ENCODE results near the gene CXCL17.
A peak's percentile ranks its signal among the peaks of the same experiment; 100 is the strongest.

CXCL17 gene

GRCh38 chr19:42477117-42477516 lies 34.4 kb upstream of the CXCL17 start:
- no peak for TF ChIP-seq POLR2A (IDR thresholded peaks at IDR 0.05; ENCODE audit: low read depth, low read length)
- TF ChIP-seq TAF1 (IDR thresholded peaks at IDR 0.05; ENCODE audit: low read depth, low read length): no peak
- TF ChIP-seq POLR2AphosphoS5 (IDR thresholded peaks at IDR 0.05; ENCODE audit: low read depth, low read length): no peak
- TF ChIP-seq SPI1 (IDR thresholded peaks at IDR 0.05; ENCODE audit: low read depth, low read length): no peak
- no peak for TF ChIP-seq PAX5 (IDR thresholded peaks at IDR 0.05; ENCODE audit: insufficient read depth, low read length, severe bottlenecking)
- no peak for TF ChIP-seq POU2F2 (IDR thresholded peaks at IDR 0.05; ENCODE audit: low read depth, low read length)
- no peak for FAIRE-seq
- no peak for DNase-seq (ENCODE audit: insufficient read length, low spot score)

GRCh38 chr19:42475366-42475765 lies 32.6 kb upstream of the CXCL17 start:
- no peak for TF ChIP-seq POLR2A (IDR thresholded peaks at IDR 0.05; ENCODE audit: low read depth, low read length)
- no peak for TF ChIP-seq POU2F2 (IDR thresholded peaks at IDR 0.05; ENCODE audit: low read depth, low read length)
- TF ChIP-seq SPI1 (IDR thresholded peaks at IDR 0.05; ENCODE audit: low read depth, low read length): no peak
- TF ChIP-seq PAX5 (IDR thresholded peaks at IDR 0.05; ENCODE audit: insufficient read depth, low read length, severe bottlenecking): no peak
- no peak for TF ChIP-seq POLR2AphosphoS5 (IDR thresholded peaks at IDR 0.05; ENCODE audit: low read depth, low read length)
- no peak for TF ChIP-seq TAF1 (IDR thresholded peaks at IDR 0.05; ENCODE audit: low read depth, low read length)
- FAIRE-seq (no peak), DNase-seq (ENCODE audit: insufficient read length, low spot score) (no peak)

DNA sequence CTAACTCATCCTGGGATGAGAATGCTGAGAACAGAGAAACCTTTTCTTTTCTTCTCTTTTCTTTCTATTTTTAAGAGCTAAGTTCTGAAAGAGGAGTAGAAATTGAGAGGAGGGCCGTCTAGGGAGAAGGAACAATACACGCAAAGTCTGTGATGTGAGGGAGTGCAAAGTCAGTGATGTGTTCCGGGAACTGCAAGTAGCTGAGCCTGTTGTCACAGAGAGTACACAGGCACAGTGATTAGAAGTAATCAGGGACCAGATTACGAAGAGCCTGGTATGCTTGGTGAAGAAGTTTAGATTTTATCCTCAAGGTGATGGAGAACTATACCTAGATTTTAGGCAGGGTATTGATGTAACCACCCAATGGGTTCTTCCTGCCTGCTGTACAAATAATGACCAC lies 32.0 kb upstream of the CXCL17 start:
- DNase-seq (ENCODE audit: insufficient read length, low spot score) (no peak), FAIRE-seq (no peak)
- no peak for TF ChIP-seq SPI1 (IDR thresholded peaks at IDR 0.05; ENCODE audit: low read depth, low read length)
- no peak for TF ChIP-seq POU2F2 (IDR thresholded peaks at IDR 0.05; ENCODE audit: low read depth, low read length)
- TF ChIP-seq TAF1 (IDR thresholded peaks at IDR 0.05; ENCODE audit: low read depth, low read length): no peak
- no peak for TF ChIP-seq POLR2A (IDR thresholded peaks at IDR 0.05; ENCODE audit: low read depth, low read length)
- no peak for TF ChIP-seq PAX5 (IDR thresholded peaks at IDR 0.05; ENCODE audit: insufficient read depth, low read length, severe bottlenecking)
- TF ChIP-seq POLR2AphosphoS5 (IDR thresholded peaks at IDR 0.05; ENCODE audit: low read depth, low read length): no peak

- DNase-seq (ENCODE audit: insufficient read length, low spot score) (no peak), FAIRE-seq (no peak)
- no peak for TF ChIP-seq POLR2AphosphoS5 (IDR thresholded peaks at IDR 0.05; ENCODE audit: low read depth, low read length)
- TF ChIP-seq PAX5 (IDR thresholded peaks at IDR 0.05; ENCODE audit: insufficient read depth, low read length, severe bottlenecking): no peak
- no peak for TF ChIP-seq TAF1 (IDR thresholded peaks at IDR 0.05; ENCODE audit: low read depth, low read length)
- TF ChIP-seq POU2F2 (IDR thresholded peaks at IDR 0.05; ENCODE audit: low read depth, low read length): no peak
- TF ChIP-seq SPI1 (IDR thresholded peaks at IDR 0.05; ENCODE audit: low read depth, low read length): no peak
- TF ChIP-seq POLR2A (IDR thresholded peaks at IDR 0.05; ENCODE audit: low read depth, low read length): no peak
Observed at GRCh38 chr19:42473686-42474085, 30.9 kb upstream of the CXCL17 start.

GRCh38 chr19:42472402-42473147 lies 29.8 kb upstream of the CXCL17 start:
- FAIRE-seq (no peak), DNase-seq (ENCODE audit: insufficient read length, low spot score) (no peak)
- TF ChIP-seq SPI1 (IDR thresholded peaks at IDR 0.05; ENCODE audit: low read depth, low read length) (no peak), POLR2AphosphoS5 (IDR thresholded peaks at IDR 0.05; ENCODE audit: low read depth, low read length) (no peak), POU2F2 (IDR thresholded peaks at IDR 0.05; ENCODE audit: low read depth, low read length) (no peak), PAX5 (IDR thresholded peaks at IDR 0.05; ENCODE audit: insufficient read depth, low read length, severe bottlenecking) (no peak), TAF1 (IDR thresholded peaks at IDR 0.05; ENCODE audit: low read depth, low read length) (no peak), POLR2A (IDR thresholded peaks at IDR 0.05; ENCODE audit: low read depth, low read length) (no peak)

DNA sequence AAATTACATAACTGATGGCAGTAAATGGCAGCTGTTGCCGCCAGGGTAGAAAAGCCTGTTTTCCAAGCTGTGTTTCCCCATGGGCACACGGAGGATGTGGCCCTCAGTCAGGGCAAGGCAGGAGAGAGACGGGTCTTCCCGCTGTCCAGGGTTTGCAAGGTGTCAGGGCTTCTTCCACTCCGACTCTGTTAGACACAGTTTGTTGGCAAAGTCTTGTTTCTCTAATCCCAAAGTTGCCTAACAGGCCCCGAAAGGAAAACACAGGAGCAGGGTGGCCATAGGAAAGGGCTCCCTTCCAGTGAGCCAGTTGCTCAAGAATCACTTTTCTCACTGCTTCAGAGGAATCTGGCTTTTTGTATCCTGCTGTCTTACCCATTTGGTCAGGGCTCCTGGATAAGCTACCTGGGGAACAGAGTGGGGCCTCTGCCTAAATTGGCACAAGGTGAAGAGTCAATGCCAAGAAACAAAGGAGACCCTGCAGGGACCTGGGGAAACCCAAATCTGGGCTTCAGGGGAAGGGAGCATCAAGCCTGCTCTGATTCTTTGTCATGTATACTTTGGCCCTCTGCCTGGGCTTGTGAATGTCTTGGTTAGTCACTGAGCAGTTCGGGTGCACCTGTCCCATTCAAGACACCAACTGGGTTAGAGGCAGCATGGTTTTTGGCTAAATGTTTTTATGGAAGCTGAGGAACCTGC lies 29.0 kb upstream of the CXCL17 start:
- FAIRE-seq (no peak), DNase-seq (ENCODE audit: insufficient read length, low spot score) (no peak)
- TF ChIP-seq TAF1 (IDR thresholded peaks at IDR 0.05; ENCODE audit: low read depth, low read length): no peak
- TF ChIP-seq PAX5 (IDR thresholded peaks at IDR 0.05; ENCODE audit: insufficient read depth, low read length, severe bottlenecking): no peak
- TF ChIP-seq SPI1 (IDR thresholded peaks at IDR 0.05; ENCODE audit: low read depth, low read length): no peak
- TF ChIP-seq POU2F2 (IDR thresholded peaks at IDR 0.05; ENCODE audit: low read depth, low read length): no peak
- no peak for TF ChIP-seq POLR2A (IDR thresholded peaks at IDR 0.05; ENCODE audit: low read depth, low read length)
- TF ChIP-seq POLR2AphosphoS5 (IDR thresholded peaks at IDR 0.05; ENCODE audit: low read depth, low read length): no peak

DNA sequence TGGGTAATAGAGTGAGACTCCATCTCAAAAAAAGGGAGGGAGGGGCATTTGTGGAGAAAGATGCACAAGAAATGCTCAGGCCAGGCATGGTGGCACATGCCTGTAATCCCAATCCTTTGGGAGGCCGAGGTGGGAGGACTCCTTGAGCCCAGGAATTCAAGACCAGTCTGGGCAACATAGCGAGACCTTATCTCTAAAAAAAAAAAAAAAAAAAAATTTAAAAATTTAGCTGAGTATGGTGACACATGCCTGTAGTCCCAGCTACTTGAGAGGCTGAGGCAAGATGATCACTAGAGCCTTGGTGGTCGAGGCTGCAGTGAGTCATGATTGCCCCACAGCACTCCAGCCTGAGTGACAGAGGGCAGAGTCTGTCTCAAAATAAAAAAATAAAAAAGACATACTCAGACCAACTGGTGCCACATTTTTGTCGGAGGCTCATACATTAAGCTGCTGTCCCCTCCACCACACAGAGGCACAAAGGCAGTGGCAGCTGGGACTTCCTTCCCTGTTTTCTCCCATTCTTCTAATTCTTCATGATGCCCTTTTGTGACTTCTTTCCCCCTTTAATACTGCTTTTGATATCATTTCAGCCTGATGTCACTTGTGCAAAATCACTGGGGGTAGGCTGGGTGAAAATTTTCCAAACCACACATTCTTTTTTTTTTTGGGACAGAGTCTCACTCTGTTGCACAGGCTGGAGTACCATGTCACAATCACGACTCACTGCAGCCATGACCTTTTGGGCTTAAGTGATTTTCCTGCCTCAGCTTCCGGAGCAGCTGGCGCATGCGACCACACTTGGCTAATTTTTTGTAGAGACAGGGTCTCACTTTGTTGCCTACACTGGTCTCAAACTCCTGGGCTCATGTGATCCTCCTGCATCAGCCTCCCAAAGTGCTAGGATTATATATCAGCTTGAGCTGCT lies 26.8 kb upstream of the CXCL17 start:
- DNase-seq (ENCODE audit: insufficient read length, low spot score) (no peak), FAIRE-seq (peak; percentile 47)
- TF ChIP-seq SPI1 (IDR thresholded peaks at IDR 0.05; ENCODE audit: low read depth, low read length) (no peak), POLR2A (IDR thresholded peaks at IDR 0.05; ENCODE audit: low read depth, low read length) (no peak), PAX5 (IDR thresholded peaks at IDR 0.05; ENCODE audit: insufficient read depth, low read length, severe bottlenecking) (no peak), POLR2AphosphoS5 (IDR thresholded peaks at IDR 0.05; ENCODE audit: low read depth, low read length) (no peak), TAF1 (IDR thresholded peaks at IDR 0.05; ENCODE audit: low read depth, low read length) (no peak), POU2F2 (IDR thresholded peaks at IDR 0.05; ENCODE audit: low read depth, low read length) (no peak)

GRCh38 chr19:42468273-42468796 lies 25.6 kb upstream of the CXCL17 start:
- DNase-seq (ENCODE audit: insufficient read length, low spot score) (no peak), FAIRE-seq (no peak)

More at GRCh38 chr19:42468273-42468796, 25.6 kb upstream of the CXCL17 start:
- TF ChIP-seq PAX5 (IDR thresholded peaks at IDR 0.05; ENCODE audit: insufficient read depth, low read length, severe bottlenecking) (no peak), POLR2A (IDR thresholded peaks at IDR 0.05; ENCODE audit: low read depth, low read length) (no peak)

All from GM12891 (cell line).